ENCODE measurements around the gene CASZ1. TPM values are rescaled to one million over a fixed set of nuclear protein-coding genes. Genes with fewer than 3 reads are reported as not detected.

Gene CASZ1
- total RNA-seq, 1 experiment from 2014 or later, result 15.2 TPM

DNA sequence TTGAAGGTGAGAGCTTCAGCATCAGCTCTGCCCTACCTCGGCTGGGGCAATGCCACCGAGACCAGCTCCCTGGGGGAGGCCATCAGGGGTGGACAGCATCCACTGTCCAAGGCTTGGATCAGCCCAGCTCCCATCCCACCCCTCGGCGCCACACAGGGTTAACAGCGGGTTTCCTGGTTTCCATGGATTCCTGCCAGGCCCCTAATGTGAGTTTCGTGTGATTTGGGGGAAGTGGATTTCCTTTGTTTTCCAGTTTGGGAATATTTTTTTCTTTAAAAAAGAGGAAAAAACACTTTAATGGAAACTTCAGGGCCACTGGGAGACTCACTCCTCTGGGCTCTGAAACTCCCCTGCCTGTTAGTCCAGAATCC lies 34.3 kb downstream of the CASZ1 start:
- H3K79me2 ChIP-seq (ENCODE audit: low read depth), result no peaks in the 10 kb centered on the region
- H3K27ac ChIP-seq, result peak overlapping the region; percentile 91
- POLR2A ChIA-PET (ENCODE audit: unreplicated experiment), result no interaction called here
- H3F3A ChIP-seq (ENCODE audit: insufficient read depth, low read depth), result peaks cover 10% of the 10 kb centered on the region; the same call in 1 of the 2 replicates
- no peaks in the 10 kb centered on the region for H4K20me1 ChIP-seq (ENCODE audit: insufficient read depth)
- H3K36me3 ChIP-seq (ENCODE audit: low read depth), result no peaks in the 10 kb centered on the region
- peak overlapping the region; percentile 91 for H3K4me2 ChIP-seq
- H3K9me3 ChIP-seq (ENCODE audit: insufficient read depth, low read depth), result no peaks in the 10 kb centered on the region
- CTCF ChIA-PET, result interaction anchor here (0.6 kb wide), 1 partner anchor 33 kb away, joined by 3 read pairs; no protein-coding TSS in a partner anchor
- peak overlapping the region; percentile 47; the same call in 1 of the 2 replicates for H3K4me3 ChIP-seq
- TF ChIP-seq, protein P1, sequence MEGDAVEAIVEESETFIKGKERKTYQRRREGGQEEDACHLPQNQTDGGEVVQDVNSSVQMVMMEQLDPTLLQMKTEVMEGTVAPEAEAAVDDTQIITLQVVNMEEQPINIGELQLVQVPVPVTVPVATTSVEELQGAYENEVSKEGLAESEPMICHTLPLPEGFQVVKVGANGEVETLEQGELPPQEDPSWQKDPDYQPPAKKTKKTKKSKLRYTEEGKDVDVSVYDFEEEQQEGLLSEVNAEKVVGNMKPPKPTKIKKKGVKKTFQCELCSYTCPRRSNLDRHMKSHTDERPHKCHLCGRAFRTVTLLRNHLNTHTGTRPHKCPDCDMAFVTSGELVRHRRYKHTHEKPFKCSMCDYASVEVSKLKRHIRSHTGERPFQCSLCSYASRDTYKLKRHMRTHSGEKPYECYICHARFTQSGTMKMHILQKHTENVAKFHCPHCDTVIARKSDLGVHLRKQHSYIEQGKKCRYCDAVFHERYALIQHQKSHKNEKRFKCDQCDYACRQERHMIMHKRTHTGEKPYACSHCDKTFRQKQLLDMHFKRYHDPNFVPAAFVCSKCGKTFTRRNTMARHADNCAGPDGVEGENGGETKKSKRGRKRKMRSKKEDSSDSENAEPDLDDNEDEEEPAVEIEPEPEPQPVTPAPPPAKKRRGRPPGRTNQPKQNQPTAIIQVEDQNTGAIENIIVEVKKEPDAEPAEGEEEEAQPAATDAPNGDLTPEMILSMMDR (conservative IDR thresholded peaks at IDR 0.05), result no peak
- H3K4me1 ChIP-seq (replicated peaks; ENCODE audit: insufficient read depth), result peaks cover 44% of the 10 kb centered on the region
- H3K27me3 ChIP-seq (ENCODE audit: insufficient read depth, low read depth), result no peaks in the 10 kb centered on the region
- no peak overlapping the region for H2AFZ ChIP-seq
- H3K9me2 ChIP-seq (ENCODE audit: insufficient read depth), result no peaks in the 10 kb centered on the region
- no peak for DNase-seq
- intact Hi-C loops (cut with micrococcal nuclease; ENCODE audit: unreplicated experiment), result no loop called here
- no TSS peak for BruUV-seq (replicated peaks)

DNA sequence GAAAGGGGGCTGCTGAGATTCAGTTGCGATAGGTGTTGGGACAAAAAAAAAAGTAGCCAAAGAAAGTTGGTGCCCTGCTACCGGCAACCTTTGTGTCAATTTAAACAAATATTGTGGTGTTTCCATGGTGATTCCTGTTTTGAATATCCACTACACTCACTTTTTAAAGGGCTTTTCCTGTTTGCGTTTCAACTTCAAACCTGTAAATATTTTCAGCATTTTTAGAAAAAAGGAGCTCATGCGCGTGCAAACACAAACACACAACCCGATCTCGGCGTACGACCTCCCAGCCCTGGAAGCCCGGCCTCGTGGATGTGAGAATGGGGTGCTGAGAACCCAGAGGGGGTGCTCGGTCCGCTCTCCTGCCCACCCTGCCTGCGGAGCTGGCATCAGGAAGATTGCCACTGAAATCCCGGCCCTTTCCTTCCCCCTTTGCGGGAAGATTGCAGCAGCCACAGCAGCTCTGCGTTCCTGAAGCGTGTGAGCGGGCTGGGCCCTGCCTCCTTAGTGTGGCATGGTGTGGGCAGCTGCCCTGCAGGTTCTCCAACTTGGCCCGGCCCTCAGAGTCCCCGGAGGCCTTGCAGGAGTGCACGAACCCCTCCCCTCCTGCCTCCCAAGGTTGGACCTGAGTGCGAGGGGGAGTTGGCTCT lies 34.8 kb downstream of the CASZ1 start:
- Histone ChIP-seq H3K9me3 (ENCODE audit: insufficient read depth, low read depth) (no peaks in the 10 kb centered on the region), H3K27me3 (ENCODE audit: insufficient read depth, low read depth) (no peaks in the 10 kb centered on the region), H3K4me2 (peak overlapping the region; percentile 91), H2AFZ (peak overlapping the region; percentile 71; the same call in 1 of the 2 replicates), H3K4me1 (replicated peaks; ENCODE audit: insufficient read depth) (peaks cover 44% of the 10 kb centered on the region), H3F3A (ENCODE audit: insufficient read depth, low read depth) (peaks cover 10% of the 10 kb centered on the region; the same call in 1 of the 2 replicates), H4K20me1 (ENCODE audit: insufficient read depth) (no peaks in the 10 kb centered on the region), H3K79me2 (ENCODE audit: low read depth) (no peaks in the 10 kb centered on the region), H3K27ac (peak overlapping the region; percentile 91), H3K36me3 (ENCODE audit: low read depth) (no peaks in the 10 kb centered on the region), H3K9me2 (ENCODE audit: insufficient read depth) (no peaks in the 10 kb centered on the region), H3K4me3 (peak overlapping the region; percentile 47; the same call in 1 of the 2 replicates)
- BruUV-seq (replicated peaks), result no TSS peak
- TF ChIP-seq, protein P1 (conservative IDR thresholded peaks at IDR 0.05), result no peak
- TF ChIP-seq EZH2 (IDR thresholded peaks at IDR 0.05; ENCODE audit: low read depth), result no peak
- intact Hi-C loops (cut with micrococcal nuclease; ENCODE audit: unreplicated experiment), result no loop called here
- ChIA-PET POLR2A (ENCODE audit: unreplicated experiment) (interaction anchor here (0.7 kb wide), 1 partner anchor 32 kb away, joined by 4 read pairs; no protein-coding TSS in a partner anchor), CTCF (interaction anchor here (0.6 to 0.7 kb wide), 2 partner anchors 8 to 34 kb away, joined by 3 read pairs; no protein-coding TSS in a partner anchor)
- DNase-seq, result peak; percentile 71 to 74

DNA sequence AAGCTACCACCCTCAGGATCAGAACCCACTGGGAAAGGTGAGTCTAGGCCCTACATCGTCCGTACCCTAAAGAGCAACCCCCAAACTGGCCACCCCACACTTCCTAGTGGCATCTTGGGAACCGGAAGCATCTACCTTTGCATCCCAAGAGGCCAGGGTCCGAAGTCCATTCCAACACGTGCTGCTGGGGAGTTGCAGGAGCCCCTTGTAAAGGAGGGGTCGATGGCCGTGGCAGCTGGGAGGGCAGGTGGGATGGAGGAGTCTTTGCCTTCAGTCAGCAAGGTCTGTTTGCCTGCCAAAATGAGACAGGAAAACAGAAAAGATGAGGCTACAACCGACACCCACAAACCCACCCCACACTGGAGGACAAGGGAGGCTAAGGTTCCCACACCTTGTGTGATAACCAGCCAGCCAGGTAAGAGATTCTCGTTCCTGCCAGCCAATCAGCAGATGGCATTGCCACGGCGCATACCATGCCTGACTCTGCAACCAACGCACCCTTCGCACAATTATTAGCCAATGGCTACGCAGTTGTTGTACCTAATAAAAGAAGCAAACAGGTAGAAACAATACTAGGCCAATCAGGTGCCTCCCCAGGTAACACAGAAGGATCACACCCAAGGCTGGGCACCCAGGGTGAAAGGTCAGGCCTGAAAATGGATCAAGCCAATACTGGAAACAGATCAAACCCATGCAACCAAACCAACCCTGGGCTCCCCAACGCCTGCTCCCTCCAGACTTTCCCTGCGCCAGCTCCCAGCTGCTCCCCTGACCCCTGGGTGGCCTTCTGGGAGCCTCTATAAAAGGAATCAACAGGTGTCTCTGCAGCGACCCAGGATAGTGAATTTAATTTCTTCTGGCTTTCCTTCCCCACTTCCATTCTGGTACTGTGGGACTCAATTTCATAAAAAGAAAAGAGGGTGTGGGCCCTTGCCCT lies 35.6 kb downstream of the CASZ1 start:
- POLR2A ChIA-PET (ENCODE audit: unreplicated experiment), result interaction anchor here (0.7 kb wide), 1 partner anchor 33 kb away, joined by 4 read pairs; no protein-coding TSS in a partner anchor
- H2AFZ ChIP-seq, result no peak overlapping the region
- peaks cover 44% of the 10 kb centered on the region for H3K4me1 ChIP-seq (replicated peaks; ENCODE audit: insufficient read depth)
- H3K4me3 ChIP-seq, result peak overlapping the region; percentile 47; the same call in 1 of the 2 replicates
- H3K9me3 ChIP-seq (ENCODE audit: insufficient read depth, low read depth), result no peaks in the 10 kb centered on the region
- no peak for DNase-seq
- H3K36me3 ChIP-seq (ENCODE audit: low read depth), result no peaks in the 10 kb centered on the region
- no TSS peak for BruUV-seq (replicated peaks)
- CTCF ChIA-PET, result interaction anchor here (0.7 kb wide), 1 partner anchor 7 kb away, joined by 3 read pairs; no protein-coding TSS in a partner anchor
- H3K27ac ChIP-seq, result peak overlapping the region; percentile 91
- H4K20me1 ChIP-seq (ENCODE audit: insufficient read depth), result no peaks in the 10 kb centered on the region
- H3K79me2 ChIP-seq (ENCODE audit: low read depth), result no peaks in the 10 kb centered on the region
- no peak for TF ChIP-seq EZH2 (IDR thresholded peaks at IDR 0.05; ENCODE audit: low read depth)
- TF ChIP-seq, protein P1 (conservative IDR thresholded peaks at IDR 0.05), result no peak
- peak overlapping the region; percentile 91 for H3K4me2 ChIP-seq
- H3F3A ChIP-seq (ENCODE audit: insufficient read depth, low read depth), result peaks cover 10% of the 10 kb centered on the region; the same call in 1 of the 2 replicates
- intact Hi-C loops (cut with micrococcal nuclease; ENCODE audit: unreplicated experiment), result no loop called here
- H3K27me3 ChIP-seq (ENCODE audit: insufficient read depth, low read depth), result no peaks in the 10 kb centered on the region
- H3K9me2 ChIP-seq (ENCODE audit: insufficient read depth), result no peaks in the 10 kb centered on the region

Measured in PC-9 (cell line).